ENCODE measurements around the gene MTMR4. TPM values are rescaled to one million over a fixed set of nuclear protein-coding genes. Genes with fewer than 3 reads are reported as not detected.
"Not testable (repeated sequence)": the region's sequence is repeated elsewhere in the genome, so short reads cannot be mapped to it uniquely, and the experiment has no call there.

The MTMR4 gene
- total RNA-seq (ENCODE audit: insufficient read depth, low replicate concordance), result 42.6 TPM

DNA sequence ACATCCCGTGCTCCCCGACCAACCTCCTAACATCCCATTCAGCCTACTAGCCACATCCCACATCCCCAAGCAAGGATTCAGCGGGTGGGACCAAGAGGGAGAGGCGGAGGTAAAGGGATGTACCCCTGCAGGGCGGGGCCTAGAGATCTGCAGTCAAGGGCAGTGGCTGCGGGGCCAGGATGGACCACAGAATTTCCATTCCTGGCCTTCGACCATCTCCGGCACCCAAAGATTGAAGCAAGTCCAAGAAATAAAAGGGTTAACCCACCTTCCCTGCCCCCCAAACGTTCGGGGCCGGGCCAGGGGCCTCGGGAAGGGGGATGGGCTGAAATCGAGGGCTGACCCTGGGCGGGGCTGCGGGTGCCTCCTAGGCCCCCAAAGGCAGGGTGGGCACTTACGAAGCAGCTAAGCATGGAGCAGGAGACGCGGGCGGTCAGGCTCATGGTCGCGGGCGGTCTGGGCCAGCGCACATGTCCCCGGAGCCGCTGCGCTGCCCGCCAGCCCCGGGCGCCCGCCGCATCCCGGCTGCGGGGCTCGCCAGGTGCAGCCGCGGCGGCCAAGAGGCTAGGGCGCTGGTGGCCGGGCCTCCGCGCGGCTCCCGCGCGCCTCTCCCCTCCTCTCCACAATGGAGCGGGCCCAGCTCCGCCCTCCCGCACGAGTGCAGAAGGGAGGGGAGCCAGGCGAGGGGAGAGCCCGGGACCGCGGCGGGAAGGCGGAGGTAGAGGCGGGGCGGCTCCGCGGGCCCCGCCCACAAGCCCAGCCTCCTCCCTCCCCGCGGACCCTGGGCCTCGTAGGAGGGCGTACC lies at the start of gene MTMR4:
TSS of gene MTMR4 (minus strand) at position 674 of the 805 bp plus-strand sequence. CDS start at position 443, 231 bp downstream.
- DNase-seq (ENCODE audit: low spot score), result peak; percentile 89

DNA sequence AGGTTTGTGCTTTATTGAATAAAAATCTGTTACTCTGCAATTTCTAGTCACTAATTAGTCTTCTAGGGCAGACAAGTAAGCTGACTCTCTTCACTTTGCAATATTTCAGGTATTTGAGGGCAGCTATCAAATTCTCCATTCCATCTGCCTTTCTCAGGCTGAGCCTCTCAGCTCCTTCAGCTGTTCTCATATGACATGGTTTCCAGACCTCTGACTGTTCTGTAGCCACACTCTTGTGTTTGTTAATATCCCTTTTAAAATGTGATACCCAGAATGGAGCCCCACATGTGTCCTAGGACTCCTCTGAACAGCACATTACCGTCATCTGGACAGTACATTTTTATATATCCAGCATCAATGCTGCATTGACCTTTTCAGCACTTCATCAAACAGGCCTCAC lies 46.1 kb upstream of the MTMR4 start:
- no peak for DNase-seq (ENCODE audit: low spot score)

DNA sequence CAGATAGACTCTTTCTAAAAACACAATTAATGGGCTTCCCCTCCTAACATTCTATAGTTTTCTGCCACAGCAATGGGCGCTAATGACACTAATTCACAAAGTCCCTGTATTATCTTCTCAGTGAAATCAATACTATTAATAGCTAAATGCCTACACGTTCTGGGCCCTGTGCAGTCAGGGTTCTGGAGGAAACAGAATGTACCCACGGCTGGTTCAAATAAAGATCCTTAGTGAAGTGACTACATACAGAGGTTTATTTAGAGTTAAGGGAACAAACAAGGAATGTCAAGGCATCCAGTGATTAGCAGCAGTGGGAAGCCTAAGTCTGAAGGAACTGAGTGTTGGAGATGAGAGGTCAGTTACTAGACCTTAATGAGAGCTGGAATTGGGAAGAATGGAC lies 43.5 kb upstream of the MTMR4 start:
- DNase-seq (ENCODE audit: low spot score), result no peak

DNA sequence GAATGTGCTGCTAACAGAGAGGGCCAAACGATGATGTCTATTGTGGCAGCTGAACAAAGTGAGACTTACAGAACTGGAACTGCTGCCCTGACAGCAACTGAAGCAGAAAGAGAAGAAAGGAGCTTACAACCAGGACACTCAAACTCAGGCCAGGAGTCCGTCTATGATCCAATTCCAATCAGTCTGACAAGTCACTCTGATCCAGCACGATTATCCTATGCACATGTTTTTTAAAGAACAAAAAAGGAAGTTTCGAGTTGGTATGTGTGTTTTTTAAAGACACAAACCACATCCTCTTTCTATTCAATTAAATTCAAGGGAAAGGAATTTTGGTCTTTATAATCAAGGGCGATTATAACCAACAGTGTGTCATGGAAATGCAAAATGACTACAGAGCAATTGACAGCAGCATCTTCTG lies 42.4 kb upstream of the MTMR4 start:
- DNase-seq (ENCODE audit: low spot score), result no peak

DNA sequence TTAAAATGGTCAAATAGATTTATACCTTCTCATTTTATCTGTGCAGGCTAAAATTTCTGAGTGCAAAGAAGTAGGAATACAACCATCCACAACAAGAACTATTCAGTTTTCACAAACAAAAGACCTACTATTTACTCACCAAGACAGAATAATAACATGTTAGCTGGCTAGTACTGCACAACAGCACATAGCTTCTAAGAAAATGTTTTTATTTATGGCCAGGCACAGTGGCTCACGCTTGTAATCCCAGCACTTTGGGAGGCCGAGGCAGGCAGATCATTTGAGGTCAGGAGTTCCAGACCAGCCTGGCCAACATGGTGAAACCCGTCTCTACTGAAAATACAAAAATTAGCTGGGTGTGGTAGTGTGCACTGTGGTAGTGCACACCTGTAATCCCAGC lies 40.7 kb upstream of the MTMR4 start:
- not testable (repeated sequence) for DNase-seq (ENCODE audit: low spot score)

DNA sequence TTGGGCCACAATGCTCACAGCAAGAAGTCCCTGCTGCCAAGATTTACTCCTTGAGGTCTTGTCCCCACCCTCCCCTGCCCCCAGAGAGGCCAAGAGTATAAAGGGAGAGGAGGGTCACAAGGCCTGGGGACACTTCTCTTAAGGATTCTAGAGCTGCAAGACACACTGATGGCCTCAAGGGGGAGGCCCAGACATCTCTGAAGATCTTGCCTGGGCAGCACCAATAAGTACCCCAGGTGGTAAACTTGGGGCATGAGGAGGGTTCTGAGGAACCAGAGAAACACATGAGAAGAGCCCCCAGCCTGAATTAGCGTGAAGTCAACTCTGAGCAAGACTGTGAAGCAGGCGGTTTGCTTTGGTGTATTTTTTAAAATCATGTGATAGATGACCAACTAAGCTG lies 26.8 kb upstream of the MTMR4 start:
- DNase-seq (ENCODE audit: low spot score), result no peak

DNA sequence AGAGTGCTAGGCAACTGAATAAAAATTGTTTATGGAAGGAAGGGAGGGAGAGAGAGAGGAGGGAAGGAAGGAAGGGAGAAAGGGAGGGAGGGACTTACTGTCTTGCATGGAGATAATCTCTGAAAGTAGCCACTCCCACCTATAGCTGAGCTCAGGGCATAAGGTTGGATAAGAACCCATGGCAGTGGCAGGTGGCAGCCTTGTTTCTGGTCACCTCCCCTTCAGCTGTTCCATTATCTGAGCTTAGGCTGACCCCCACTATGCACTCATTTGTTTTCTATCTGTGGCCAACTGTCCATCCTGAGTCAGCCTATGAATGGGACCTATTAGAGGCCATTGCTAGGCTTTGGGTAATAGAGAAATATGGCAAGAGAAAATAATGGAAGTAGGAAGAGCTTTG lies 25.3 kb upstream of the MTMR4 start:
- DNase-seq (ENCODE audit: low spot score), result no peak

DNA sequence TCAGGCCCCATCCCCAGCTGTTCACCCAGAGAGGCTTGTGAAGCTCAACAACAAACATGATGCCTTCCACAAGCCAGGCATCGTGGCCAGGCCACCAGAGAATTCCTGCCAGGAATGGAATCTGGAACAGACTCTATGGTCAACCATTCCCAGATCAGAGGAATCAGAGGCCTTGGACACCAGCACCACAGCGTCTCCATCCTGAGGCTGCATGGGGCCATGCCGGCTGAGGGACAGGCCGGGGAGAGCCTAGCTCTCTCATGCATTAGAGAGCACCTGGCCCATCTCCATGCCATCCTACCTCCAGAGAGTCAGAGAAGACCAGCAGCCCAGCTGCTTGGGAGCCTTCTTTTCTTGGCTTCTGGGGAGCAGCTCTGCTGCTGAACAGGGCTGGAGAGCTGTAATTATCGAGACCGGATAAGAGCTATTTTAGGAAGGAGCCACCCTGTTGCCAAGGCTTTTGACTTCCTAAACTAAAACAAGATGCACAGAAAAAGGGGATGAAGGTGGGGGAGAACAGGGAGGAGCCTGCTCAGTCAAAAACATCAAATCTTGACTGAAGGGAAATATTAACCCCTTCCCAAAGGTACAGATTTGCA lies 24.5 kb upstream of the MTMR4 start:
- DNase-seq (ENCODE audit: low spot score), result no peak

DNA sequence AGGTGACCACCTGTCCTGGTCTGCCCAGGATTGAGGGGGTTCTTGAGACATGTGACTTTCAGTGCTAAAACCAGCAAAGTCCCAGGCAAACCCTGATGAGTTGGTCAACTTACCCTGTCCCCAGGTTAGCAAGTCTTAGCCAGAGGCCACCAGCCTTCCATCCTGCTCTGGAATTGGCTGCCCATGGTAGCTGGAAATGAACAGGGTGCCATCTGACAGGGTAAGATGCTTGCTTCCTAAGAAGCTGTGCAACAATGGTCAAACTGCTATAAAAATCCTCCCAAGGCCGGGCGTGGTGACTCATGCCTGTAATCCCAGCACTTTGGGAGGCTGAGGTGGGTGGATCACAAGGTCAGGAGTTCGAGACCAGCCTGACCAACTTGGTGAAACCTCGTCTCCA lies 22.8 kb upstream of the MTMR4 start:
- no peak for DNase-seq (ENCODE audit: low spot score)

DNA sequence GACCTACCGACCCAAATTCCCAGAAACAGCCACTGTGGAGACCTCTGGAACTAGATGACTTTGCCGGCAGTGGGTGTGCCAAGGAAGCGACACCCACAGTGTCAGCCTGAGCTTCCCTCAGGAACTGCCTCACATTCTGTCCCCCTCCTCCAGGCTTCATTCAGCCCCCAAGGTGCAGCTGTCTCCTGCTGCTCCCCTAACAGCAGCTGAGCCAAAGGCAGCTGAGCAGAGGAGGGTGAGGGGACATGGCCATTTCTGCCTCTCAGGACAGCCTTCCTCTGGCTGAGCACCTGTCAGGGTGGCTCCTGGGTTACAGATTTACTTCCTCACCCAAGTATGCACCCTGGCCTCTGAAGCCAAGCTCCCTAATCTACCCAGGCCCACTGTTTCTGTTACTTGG lies 22.1 kb upstream of the MTMR4 start:
- DNase-seq (ENCODE audit: low spot score), result no peak

DNA sequence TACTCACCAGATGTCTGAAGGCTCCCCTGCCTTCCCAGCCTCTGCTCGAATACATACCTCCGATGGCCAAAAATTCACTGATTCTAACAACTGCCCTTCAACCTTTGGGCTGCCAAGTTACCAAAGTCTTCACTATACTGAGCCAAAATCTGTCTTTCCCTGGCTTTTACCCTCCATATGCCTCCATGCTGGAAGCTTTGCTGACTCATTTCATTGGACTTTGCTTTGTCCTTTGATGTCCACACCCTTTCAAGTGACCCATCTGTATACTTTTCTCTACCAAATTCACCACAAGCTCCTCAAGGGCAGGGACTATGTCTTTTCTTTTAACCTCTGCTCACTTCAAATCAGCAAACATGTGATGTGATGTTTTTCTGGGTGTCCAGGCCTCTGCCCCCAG lies 21.0 kb upstream of the MTMR4 start:
- DNase-seq (ENCODE audit: low spot score), result no peak

DNA sequence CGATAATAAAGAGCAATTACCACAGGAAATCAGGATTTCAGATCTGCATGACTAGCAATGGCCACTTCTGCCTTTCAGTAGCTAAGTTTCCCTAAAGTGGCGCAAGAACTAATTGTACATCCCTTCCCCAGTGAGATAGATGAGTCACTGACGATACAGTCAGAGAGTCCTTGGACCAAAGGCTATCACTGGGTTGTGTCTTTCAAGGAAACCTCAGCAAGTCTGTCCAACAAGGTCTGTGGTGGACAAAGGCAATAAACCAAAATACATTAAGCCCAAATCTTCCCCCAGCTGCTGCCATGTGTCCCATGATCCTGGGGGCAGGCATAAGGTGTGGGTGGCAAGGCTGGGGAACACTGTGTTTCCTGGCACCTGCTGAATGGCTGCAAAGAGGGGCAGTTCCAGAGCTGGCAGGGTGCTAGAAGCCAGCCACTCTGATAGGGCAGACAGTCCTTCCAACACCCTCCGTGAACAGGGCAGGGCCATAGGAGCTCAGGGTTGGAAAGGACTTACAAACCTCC lies 20.5 kb upstream of the MTMR4 start:
- DNase-seq (ENCODE audit: low spot score), result no peak

DNA sequence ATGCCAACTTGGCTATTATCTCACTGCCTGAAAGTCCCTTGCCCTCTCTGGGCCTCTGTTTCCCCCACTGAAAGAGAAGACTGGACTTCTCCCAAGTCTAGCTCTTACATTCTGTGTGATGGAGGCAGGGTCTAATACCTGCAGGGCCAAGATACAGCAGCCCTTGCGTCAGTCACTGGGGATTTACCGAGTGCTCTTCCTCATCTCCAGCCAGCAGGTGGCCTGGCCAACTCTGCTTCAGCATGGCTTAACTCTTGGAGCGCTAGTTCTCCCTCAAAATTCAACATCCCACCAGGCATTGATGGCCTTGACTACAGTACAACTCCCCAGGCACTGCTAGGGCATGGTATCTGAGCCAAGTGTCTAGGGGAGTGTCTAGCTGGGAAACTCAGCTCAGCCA lies 19.9 kb upstream of the MTMR4 start:
- no peak for DNase-seq (ENCODE audit: low spot score)

DNA sequence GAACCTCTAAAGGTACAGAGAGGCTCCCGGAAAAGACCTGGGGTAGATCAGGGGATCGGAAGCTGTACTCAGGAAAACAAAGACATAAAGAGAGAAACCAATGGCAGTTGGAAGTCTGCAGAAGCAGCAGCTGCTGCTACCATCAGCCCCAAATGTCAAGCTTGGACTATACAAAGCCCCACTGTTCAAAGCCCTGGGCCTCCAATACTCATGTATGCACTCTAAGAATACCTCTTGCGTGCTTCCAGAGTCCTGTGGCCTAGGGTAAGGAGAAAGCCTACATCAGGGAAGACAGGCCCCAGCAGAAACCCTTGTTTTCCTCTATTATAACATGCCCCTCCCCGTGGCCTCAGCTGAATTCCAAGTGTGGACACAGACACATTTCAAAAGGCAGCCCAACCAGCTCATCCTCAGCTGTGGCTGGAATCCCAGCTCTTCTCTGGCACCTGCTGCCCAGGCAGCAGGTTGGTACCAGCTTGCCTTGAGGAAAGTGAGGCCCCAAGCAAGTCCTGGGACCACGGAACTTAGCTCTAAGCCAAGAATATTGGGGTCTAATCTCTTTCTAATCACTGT lies 19.3 kb upstream of the MTMR4 start:
- DNase-seq (ENCODE audit: low spot score), result no peak

DNA sequence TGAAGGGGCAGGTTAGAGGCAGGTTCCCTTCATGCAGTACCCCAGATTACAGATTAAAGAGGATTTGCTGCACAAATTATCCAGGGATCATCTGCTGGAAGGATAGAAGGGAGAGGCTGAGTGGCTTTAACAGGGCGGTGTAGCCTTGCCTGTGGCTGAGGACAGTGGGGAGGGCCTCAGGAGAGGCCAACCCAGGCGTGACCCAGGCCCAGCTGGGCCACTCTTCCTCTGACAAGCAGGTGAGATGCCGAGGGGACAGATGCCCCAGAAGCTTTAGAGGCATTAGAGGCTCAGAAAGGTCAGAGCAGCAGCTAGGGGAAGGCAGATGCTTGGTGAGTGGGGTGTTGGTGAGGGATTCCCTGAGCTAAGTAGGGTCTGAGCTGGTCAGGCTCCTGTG lies 18.1 kb upstream of the MTMR4 start:
- no peak for DNase-seq (ENCODE audit: low spot score)

DNA sequence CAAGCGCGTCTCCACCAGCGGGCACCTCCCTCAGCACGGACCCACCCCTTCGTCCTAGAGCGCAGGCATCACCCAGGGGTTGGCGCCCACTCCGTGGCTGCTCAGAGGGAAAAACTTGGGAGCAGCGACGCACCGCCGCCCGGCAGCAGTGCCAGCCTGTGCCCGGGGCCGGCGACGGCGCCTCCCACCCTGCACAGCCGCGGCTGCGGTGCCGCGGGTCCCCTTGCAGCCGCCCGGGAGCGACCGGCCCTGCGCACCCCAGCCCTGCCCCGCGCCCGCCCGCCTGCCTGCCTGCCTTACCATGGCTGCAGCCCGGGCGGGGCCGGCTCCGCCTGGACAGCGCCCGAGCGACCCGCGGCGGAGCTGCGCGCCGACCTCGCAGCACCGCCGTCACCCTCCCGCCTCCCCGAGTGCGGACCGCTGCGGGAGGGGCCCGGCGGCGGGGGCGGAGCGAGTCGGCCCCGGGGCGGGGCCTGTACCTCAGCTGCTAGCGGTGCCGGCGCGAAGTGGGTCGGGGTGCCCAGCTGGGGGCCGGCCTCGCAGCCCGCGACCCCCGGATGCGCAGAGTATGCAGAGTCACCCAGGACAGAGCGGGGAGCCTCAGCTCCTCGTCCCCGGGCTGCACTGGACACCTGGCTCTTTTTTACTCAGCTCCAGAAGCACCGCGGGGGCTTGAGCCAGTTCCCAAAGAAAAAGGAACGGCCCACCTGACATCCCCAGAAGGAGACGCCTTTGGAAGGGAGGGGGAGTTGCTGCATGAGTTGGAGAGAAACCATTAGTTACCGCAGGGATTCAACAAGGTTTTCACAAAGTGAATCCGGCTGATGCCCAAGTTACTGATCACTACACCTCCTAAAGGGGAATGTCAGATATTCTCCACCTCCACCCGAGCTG lies 17.5 kb upstream of the MTMR4 start:
- peak; percentile 37 for DNase-seq (ENCODE audit: low spot score)

DNA sequence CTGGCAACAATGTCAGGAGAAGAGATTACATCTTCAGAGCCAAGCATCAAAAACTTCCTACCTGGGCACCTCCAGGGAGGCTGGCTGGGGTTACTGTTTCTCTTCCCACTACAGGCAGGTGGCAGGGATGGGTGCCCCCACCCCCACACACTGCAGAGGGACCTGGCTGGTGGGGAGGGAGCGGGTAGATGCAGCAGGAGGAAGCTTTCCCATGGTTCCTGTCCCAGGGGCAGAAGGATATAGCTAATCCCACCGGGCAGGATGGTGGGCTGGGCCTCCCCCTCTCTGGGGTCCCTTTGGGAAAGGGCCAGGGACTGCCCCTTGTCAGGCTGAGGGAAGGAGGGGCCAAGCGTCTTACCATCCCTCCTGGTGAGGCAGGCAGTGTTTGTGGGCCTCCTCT lies 16.7 kb upstream of the MTMR4 start:
- DNase-seq (ENCODE audit: low spot score), result no peak

DNA sequence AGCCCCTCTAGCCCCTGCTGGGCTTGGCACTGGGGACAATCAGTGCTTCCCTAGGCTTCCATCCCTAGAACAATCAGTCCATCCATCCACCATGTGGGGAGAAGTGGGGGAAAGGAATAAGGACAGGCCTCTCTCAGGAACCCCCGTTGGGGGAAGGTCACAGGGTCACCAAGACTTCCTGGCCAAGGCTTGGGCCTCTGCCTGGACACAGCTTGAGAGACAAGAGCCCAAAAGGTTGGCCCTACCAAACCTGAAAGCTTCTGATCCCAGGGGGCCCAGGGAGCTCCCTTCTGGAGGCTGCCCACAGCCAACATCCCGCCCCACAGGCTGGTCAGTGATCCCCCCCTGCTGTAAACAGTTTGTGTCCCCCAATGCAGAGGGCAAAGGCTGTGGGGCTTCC lies 16.2 kb upstream of the MTMR4 start:
- DNase-seq (ENCODE audit: low spot score), result no peak

DNA sequence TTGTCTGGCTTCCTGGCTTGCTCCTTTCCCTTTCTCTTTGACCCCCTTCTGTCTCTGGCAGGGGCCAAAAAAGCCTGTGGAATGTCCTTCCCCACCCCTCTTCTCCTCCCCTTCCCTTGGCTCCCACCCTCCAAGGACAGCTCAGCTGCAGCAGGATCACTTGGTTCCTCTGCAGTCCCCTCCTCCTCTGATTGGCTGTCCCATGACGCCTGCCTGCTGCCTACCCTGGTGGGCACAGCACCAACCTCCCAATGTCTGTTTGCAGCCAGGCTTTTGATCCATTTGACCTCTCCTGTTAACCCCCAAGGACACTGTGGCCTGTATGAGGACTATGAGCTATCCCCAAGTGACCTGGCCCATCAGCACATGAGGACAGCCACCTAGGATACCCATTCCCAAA lies 14.8 kb upstream of the MTMR4 start:
- no peak for DNase-seq (ENCODE audit: low spot score)

DNA sequence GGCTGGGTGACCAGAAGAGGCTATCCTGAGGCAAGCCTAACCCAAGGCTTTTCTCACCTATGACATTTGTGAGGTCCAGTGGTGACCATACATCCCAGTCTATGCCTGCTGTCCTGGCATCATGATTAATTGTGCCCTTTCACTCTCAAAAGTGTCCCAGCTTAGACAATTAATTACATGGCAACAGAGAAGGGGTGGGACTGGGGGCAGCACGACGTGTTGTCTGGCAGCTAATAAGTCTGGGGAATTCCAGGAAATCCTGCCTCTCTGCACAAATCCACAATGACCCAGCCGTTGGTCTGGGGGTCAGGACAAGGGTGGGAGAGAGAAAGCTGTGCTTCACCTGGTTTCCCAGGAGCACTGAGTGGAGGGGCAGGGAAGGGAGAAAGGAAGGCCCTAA lies 14.0 kb upstream of the MTMR4 start:
- no peak for DNase-seq (ENCODE audit: low spot score)

DNA sequence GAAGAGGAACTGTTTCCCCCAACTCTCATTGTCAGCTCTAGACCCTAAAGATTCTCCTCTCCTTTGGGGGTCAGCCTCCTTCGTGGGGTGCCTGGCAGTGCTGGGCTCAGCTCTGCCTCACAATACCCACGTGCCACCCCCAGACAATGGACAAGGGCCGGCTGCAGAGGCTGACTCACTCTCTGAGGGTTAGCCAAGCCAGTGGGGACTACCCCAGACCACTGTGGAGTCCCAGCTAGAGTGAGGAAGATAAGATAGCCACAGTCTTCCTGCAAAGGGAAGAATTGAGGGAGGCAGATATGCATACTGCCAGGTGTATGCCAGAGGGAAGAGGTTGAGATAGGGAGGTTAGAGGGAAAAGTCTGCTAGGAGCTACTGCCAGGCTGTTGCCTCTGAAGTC lies 13.5 kb upstream of the MTMR4 start:
- DNase-seq (ENCODE audit: low spot score), result no peak

DNA sequence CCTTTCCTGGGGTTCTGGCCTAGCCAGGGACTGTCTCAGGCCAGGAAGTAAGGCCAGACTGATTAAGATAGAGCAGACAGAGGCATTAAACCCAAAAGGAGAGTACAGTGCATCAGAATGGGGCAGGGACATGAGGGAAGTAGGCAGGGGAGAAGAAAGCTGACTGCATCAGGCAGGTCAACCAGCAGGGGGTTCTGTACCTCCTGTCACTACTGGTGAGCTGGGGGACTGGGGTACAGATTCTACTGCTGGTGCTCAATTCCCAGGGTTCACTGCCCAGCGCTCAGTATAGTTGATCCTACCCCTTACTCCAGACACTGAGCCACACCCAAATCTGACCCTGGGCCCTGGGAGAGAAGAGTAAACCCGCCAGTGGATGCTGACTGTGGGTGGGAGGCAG lies 12.9 kb upstream of the MTMR4 start:
- no peak for DNase-seq (ENCODE audit: low spot score)
